Measurements from ENCODE around the gene CARMIL1. TPM values are rescaled to one million over a fixed set of nuclear protein-coding genes. Genes with fewer than 3 reads are reported as not detected.

CARMIL1 gene
- total and polyA plus RNA-seq, 7 experiments from 2014 or later = 2.2 to 12.8 (median 9.3) TPM

- DNase-seq (no peak), ATAC-seq (no peak)
- Mint-ChIP-seq H3K36me3 (no peaks in the 10 kb centered on the region), H3K4me1 (peaks cover 13 to 45% (median 29%) of the 10 kb centered on the region in 7 donors), H3K27me3 (no peaks in the 10 kb centered on the region), H3K4me3 (no peak overlapping the region), H3K9me3 (no peaks in the 10 kb centered on the region), H3K27ac (peak overlapping the region in 1 of 9 donors; percentile 51)
- CTCF ChIA-PET = no interaction called here
- intact Hi-C loops (cut with micrococcal nuclease) = no loop called here
- H3K4me1 ChIP-seq (ENCODE audit: control insufficient read depth in 2 of 2, insufficient read depth in 2 of 2, low read length in 2 of 2) = no peaks in the 10 kb centered on the region
- no peak overlapping the region for H3K27ac ChIP-seq (ENCODE audit: low read depth, low read length)
- no peaks in the 10 kb centered on the region for H3K27me3 ChIP-seq (ENCODE audit: control insufficient read depth in 2 of 2, insufficient read depth in 2 of 2, low read length in 2 of 2)
- H3K9me3 ChIP-seq (ENCODE audit: control insufficient read depth in 2 of 3, low read length in 3 of 3) = no peaks in the 10 kb centered on the region
- POLR2A ChIA-PET = interaction anchor here (1.2 kb wide), 1 partner anchor 12 kb away, joined by 5 read pairs; no protein-coding TSS in a partner anchor
- no peaks in the 10 kb centered on the region for H3K36me3 ChIP-seq (ENCODE audit: control insufficient read depth in 2 of 3, insufficient read depth in 3 of 3, low read length in 3 of 3)
- H3K4me3 ChIP-seq (ENCODE audit: low read length) = no peak overlapping the region
These were observed 113.2 kb downstream of the CARMIL1 start for GRCh38 chr6:25392372-25392771.

DNA sequence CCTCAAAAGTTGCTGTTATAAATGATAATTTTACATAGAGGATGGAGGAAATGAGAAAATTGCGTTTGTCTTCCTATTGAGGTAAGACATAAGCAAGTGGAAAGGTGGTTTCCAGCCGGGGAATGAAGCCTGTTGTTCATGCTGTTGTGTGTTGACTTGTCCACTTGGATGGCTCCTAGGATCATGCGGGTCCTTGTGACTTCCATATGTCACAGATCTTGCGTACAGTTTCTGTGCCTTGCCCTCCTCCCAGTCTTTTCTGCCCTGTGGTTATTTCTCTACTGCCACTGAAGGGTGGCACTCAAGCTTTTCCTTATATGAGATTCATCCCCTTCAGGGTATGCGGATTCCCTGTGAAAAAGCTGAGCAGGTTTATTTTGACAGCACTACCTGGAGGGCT, 116.6 kb downstream of the CARMIL1 start:
- Mint-ChIP-seq H3K9me3 (no peaks in the 10 kb centered on the region), H3K27ac (peak overlapping the region in 1 of 9 donors; percentile 10), H3K36me3 (no peaks in the 10 kb centered on the region), H3K27me3 (no peaks in the 10 kb centered on the region), H3K4me1 (peaks cover 0 to 45% (median 9%) of the 10 kb centered on the region in 7 donors), H3K4me3 (no peak overlapping the region)
- ATAC-seq (no peak), DNase-seq (no peak)
- Histone ChIP-seq H3K27ac (ENCODE audit: low read depth, low read length) (no peak overlapping the region), H3K4me3 (ENCODE audit: low read length) (no peak overlapping the region), H3K36me3 (ENCODE audit: control insufficient read depth in 2 of 3, insufficient read depth in 3 of 3, low read length in 3 of 3) (no peaks in the 10 kb centered on the region), H3K27me3 (ENCODE audit: control insufficient read depth in 2 of 2, insufficient read depth in 2 of 2, low read length in 2 of 2) (no peaks in the 10 kb centered on the region), H3K9me3 (ENCODE audit: control insufficient read depth in 2 of 3, low read length in 3 of 3) (no peaks in the 10 kb centered on the region), H3K4me1 (ENCODE audit: control insufficient read depth in 2 of 2, insufficient read depth in 2 of 2, low read length in 2 of 2) (no peaks in the 10 kb centered on the region)
- ChIA-PET CTCF (interaction anchor here (0.7 kb wide), 1 partner anchor 42 kb away, joined by 4 read pairs; no protein-coding TSS in a partner anchor), POLR2A (interaction anchor here (1.0 to 2.1 kb wide), 3 partner anchors 9 to 30 kb away, joined by 3 to 8 read pairs (median 4); no protein-coding TSS in a partner anchor)
- intact Hi-C loops (cut with micrococcal nuclease) = no loop called here

- CTCF ChIA-PET = interaction anchor here (0.8 kb wide), 1 partner anchor 30 kb away, joined by 3 read pairs; no protein-coding TSS in a partner anchor
- H3K4me1 Mint-ChIP-seq = peaks cover 3 to 55% (median 22%) of the 10 kb centered on the region in 7 donors
- POLR2A ChIA-PET = interaction anchor here (0.6 to 2.1 kb wide), 4 partner anchors 28 to 57 kb away, joined by 3 to 8 read pairs (median 5); no protein-coding TSS in a partner anchor
- no peak for DNase-seq
- Histone ChIP-seq H3K4me3 (ENCODE audit: low read length) (no peak overlapping the region), H3K36me3 (ENCODE audit: control insufficient read depth in 2 of 3, insufficient read depth in 3 of 3, low read length in 3 of 3) (no peaks in the 10 kb centered on the region), H3K27ac (ENCODE audit: low read depth, low read length) (no peak overlapping the region), H3K4me1 (ENCODE audit: control insufficient read depth in 2 of 2, insufficient read depth in 2 of 2, low read length in 2 of 2) (no peaks in the 10 kb centered on the region), H3K9me3 (ENCODE audit: control insufficient read depth in 2 of 3, low read length in 3 of 3) (no peaks in the 10 kb centered on the region), H3K27me3 (ENCODE audit: control insufficient read depth in 2 of 2, insufficient read depth in 2 of 2, low read length in 2 of 2) (no peaks in the 10 kb centered on the region)
- no peak overlapping the region for H3K4me3 Mint-ChIP-seq
- H3K9me3 Mint-ChIP-seq = no peaks in the 10 kb centered on the region
- H3K27ac Mint-ChIP-seq = peak overlapping the region in 2 of 9 donors; percentile 31 to 67
- no peaks in the 10 kb centered on the region for H3K36me3 Mint-ChIP-seq
- H3K27me3 Mint-ChIP-seq = no peaks in the 10 kb centered on the region
- no peak for ATAC-seq
- intact Hi-C loops (cut with micrococcal nuclease) = no loop called here
These were observed 118.2 kb downstream of the CARMIL1 start for GRCh38 chr6:25397406-25397805.

- H3K4me1 ChIP-seq (ENCODE audit: control insufficient read depth in 2 of 2, insufficient read depth in 2 of 2, low read length in 2 of 2) = peaks cover under 1 to 14% of the 10 kb centered on the region in 2 donors
- no peak overlapping the region for H3K4me3 ChIP-seq (ENCODE audit: low read length)
- no peak overlapping the region for H3K4me3 Mint-ChIP-seq
- ChIA-PET CTCF (interaction anchor here (0.6 to 1.5 kb wide), 4 partner anchors 17 to 633 kb away, joined by 3 to 6 read pairs (median 3); no protein-coding TSS in a partner anchor), POLR2A (interaction anchor here (1.4 kb wide), 1 partner anchor 33 kb away, joined by 4 read pairs; no protein-coding TSS in a partner anchor)
- H3K36me3 Mint-ChIP-seq = peaks cover 0 to 7% (median 0%) of the 10 kb centered on the region in 5 donors
- no peaks in the 10 kb centered on the region for H3K9me3 Mint-ChIP-seq
- no peak for ATAC-seq
- intact Hi-C loops (cut with micrococcal nuclease) = loop anchor here in 1 of 2 donors (5.0 kb wide), 1 partner anchor 263 kb away; no protein-coding TSS in a partner anchor
- H3K27me3 ChIP-seq (ENCODE audit: control insufficient read depth in 2 of 2, insufficient read depth in 2 of 2, low read length in 2 of 2) = no peaks in the 10 kb centered on the region
- no peaks in the 10 kb centered on the region for H3K9me3 ChIP-seq (ENCODE audit: control insufficient read depth in 2 of 3, low read length in 3 of 3)
- no peaks in the 10 kb centered on the region for H3K27me3 Mint-ChIP-seq
- H3K4me1 Mint-ChIP-seq = peaks cover 3 to 47% (median 19%) of the 10 kb centered on the region in 7 donors
- no peak overlapping the region for H3K27ac Mint-ChIP-seq
- no peak overlapping the region for H3K27ac ChIP-seq (ENCODE audit: low read depth, low read length)
- DNase-seq = no peak
- no peaks in the 10 kb centered on the region for H3K36me3 ChIP-seq (ENCODE audit: control insufficient read depth in 2 of 3, insufficient read depth in 3 of 3, low read length in 3 of 3)
These were observed 120.7 kb downstream of the CARMIL1 start for GRCh38 chr6:25399885-25400284.

- Histone ChIP-seq H3K36me3 (ENCODE audit: control insufficient read depth in 2 of 3, insufficient read depth in 3 of 3, low read length in 3 of 3) (no peaks in the 10 kb centered on the region), H3K27me3 (ENCODE audit: control insufficient read depth in 2 of 2, insufficient read depth in 2 of 2, low read length in 2 of 2) (no peaks in the 10 kb centered on the region), H3K4me1 (ENCODE audit: control insufficient read depth in 2 of 2, insufficient read depth in 2 of 2, low read length in 2 of 2) (peaks cover 16 to 31% of the 10 kb centered on the region in 2 donors), H3K9me3 (ENCODE audit: control insufficient read depth in 2 of 3, low read length in 3 of 3) (no peaks in the 10 kb centered on the region), H3K4me3 (ENCODE audit: low read length) (no peak overlapping the region), H3K27ac (ENCODE audit: low read depth, low read length) (no peak overlapping the region)
- Mint-ChIP-seq H3K36me3 (peaks cover 0 to 7% (median 0%) of the 10 kb centered on the region in 5 donors), H3K4me3 (no peak overlapping the region), H3K9me3 (no peaks in the 10 kb centered on the region), H3K27me3 (no peaks in the 10 kb centered on the region), H3K27ac (peak overlapping the region in 3 of 9 donors; percentile 23 to 82 (median 30)), H3K4me1 (peaks cover 3 to 42% (median 20%) of the 10 kb centered on the region in 7 donors)
- intact Hi-C loops (cut with micrococcal nuclease) = loop anchor here in 1 of 2 donors (5.0 kb wide), 1 partner anchor 264 kb away; no protein-coding TSS in a partner anchor
- ChIA-PET POLR2A (interaction anchor here (0.7 to 6.0 kb wide), 4 partner anchors 13 to 34 kb away, joined by 3 to 88 read pairs (median 6); no protein-coding TSS in a partner anchor), CTCF (interaction anchor here (1.5 kb wide), 1 partner anchor 11 kb away, joined by 4 read pairs; no protein-coding TSS in a partner anchor)
- no peak for ATAC-seq
- no peak for DNase-seq
These were observed 122.5 kb downstream of the CARMIL1 start for GRCh38 chr6:25401711-25402110.

- Histone ChIP-seq H3K27ac (ENCODE audit: low read depth, low read length) (no peak overlapping the region), H3K36me3 (ENCODE audit: control insufficient read depth in 2 of 3, insufficient read depth in 3 of 3, low read length in 3 of 3) (no peaks in the 10 kb centered on the region), H3K9me3 (ENCODE audit: control insufficient read depth in 2 of 3, low read length in 3 of 3) (no peaks in the 10 kb centered on the region), H3K4me1 (ENCODE audit: control insufficient read depth in 2 of 2, insufficient read depth in 2 of 2, low read length in 2 of 2) (peaks cover 16 to 31% of the 10 kb centered on the region in 2 donors), H3K4me3 (ENCODE audit: low read length) (no peak overlapping the region), H3K27me3 (ENCODE audit: control insufficient read depth in 2 of 2, insufficient read depth in 2 of 2, low read length in 2 of 2) (no peaks in the 10 kb centered on the region)
- ATAC-seq = no peak
- ChIA-PET CTCF (interaction anchor here (1.5 kb wide), 1 partner anchor 10 kb away, joined by 4 read pairs; no protein-coding TSS in a partner anchor), POLR2A (interaction anchor here (0.7 to 6.0 kb wide), 3 partner anchors 21 to 34 kb away, joined by 3 to 88 read pairs (median 10); no protein-coding TSS in a partner anchor)
- no peak overlapping the region for H3K4me3 Mint-ChIP-seq
- H3K27me3 Mint-ChIP-seq = no peaks in the 10 kb centered on the region
- peaks cover 0 to 7% (median 0%) of the 10 kb centered on the region in 5 donors for H3K36me3 Mint-ChIP-seq
- no peaks in the 10 kb centered on the region for H3K9me3 Mint-ChIP-seq
- H3K27ac Mint-ChIP-seq = peak overlapping the region in 3 of 9 donors; percentile 23 to 82 (median 30)
- DNase-seq = no peak
- H3K4me1 Mint-ChIP-seq = peaks cover 3 to 40% (median 20%) of the 10 kb centered on the region in 7 donors
- intact Hi-C loops (cut with micrococcal nuclease) = loop anchor here in 1 of 2 donors (5.0 kb wide), 1 partner anchor 265 kb away; no protein-coding TSS in a partner anchor
These were observed 123.0 kb downstream of the CARMIL1 start for GRCh38 chr6:25402125-25402524.

All from naive thymus-derived CD4-positive, alpha-beta T cell (primary cell).